Smooth muscle cell (in vitro differentiated cells): ENCODE results near the gene MAIP1. TPM values are rescaled to one million over a fixed set of nuclear protein-coding genes. Genes with fewer than 3 reads are reported as not detected.

ENCODE experiments used
- DNase-seq: peaks from one replicate; lab custom pipeline; 2025; ENCODE audit not compliant: unreplicated experiment; lab: John Stamatoyannopoulos, UW
- H2AFZ ChIP-seq: fragments of 200-600 bp; sonication (generic); 2 replicates; pipeline ENCODE4 v1.6.0; 2016; ENCODE audit warnings: antibody characterized with exemption, low read depth, mild to moderate bottlenecking
- H3F3A ChIP-seq: fragments of 200-600 bp; sonication (generic); 2 replicates; pipeline ENCODE4 v1.6.0; 2017; ENCODE audit warnings: antibody characterized with exemption, low read depth
- H3K27ac ChIP-seq: fragments of 200-600 bp; sonication (generic); 2 replicates; pipeline ENCODE4 v1.5.1; 2016; ENCODE audit warnings: low read depth, mild to moderate bottlenecking
- H3K27me3 ChIP-seq: fragments of 200-600 bp; sonication (generic); 2 replicates; pipeline ENCODE4 v1.6.1; 2016; ENCODE audit warnings: low read depth, mild to moderate bottlenecking
- H3K36me3 ChIP-seq: fragments of 200-600 bp; sonication (generic); 2 replicates; pipeline ENCODE4 v1.5.1; 2016; ENCODE audit warnings: low read depth
- H3K4me1 ChIP-seq: fragments of 200-600 bp; sonication (generic); 2 replicates; pipeline ENCODE4 v1.5.1; 2016; ENCODE audit warnings: low read depth
- H3K4me2 ChIP-seq: fragments of 200-600 bp; sonication (generic); 2 replicates; pipeline ENCODE4 v1.6.0; 2016; ENCODE audit warnings: mild to moderate bottlenecking
- H3K4me3 ChIP-seq: fragments of 200-600 bp; sonication (generic); 2 replicates; pipeline ENCODE4 v1.5.1; 2016; ENCODE audit warnings: mild to moderate bottlenecking
- H3K79me2 ChIP-seq: fragments of 200-600 bp; sonication (generic); 2 replicates; pipeline ENCODE4 v1.6.0; 2016; ENCODE audit warnings: low read depth, mild to moderate bottlenecking
- H3K9ac ChIP-seq: fragments of 200-600 bp; sonication (generic); 2 replicates; pipeline ENCODE4 v1.6.0; 2016; ENCODE audit warnings: low read depth
- H3K9me3 ChIP-seq: fragments of 200-600 bp; sonication (generic); replicated peaks from 2 replicates; pipeline ENCODE4 v1.5.1; 2016; ENCODE audit warnings: low read depth
- H4K20me1 ChIP-seq: fragments of 200-600 bp; sonication (generic); 2 replicates; pipeline ENCODE4 v1.6.0; 2016; ENCODE audit warnings: low read depth
- WGBS: methylation state at CpG from one replicate; pipeline ENCODE4 v1.1.7; 2016; ENCODE audit warnings: low lambda C conversion rate; 5-methylcytosine and 5-hydroxymethylcytosine counted together
- polyA plus RNA-seq: library from polyadenylated mRNA; unstranded; fragments of >200 nt; fragmentation: Nextera tagmentation; extraction: Ambion mirVana; gene quantifications from 2 replicates; pipeline ENCODE4 v1.2.1, GENCODE V29; 2016
- total RNA-seq: library from RNA; depleted of rRNA; stranded (reverse); fragments of >200 nt; gene quantifications from 2 replicates; pipeline ENCODE4 v1.2.3, GENCODE V29; 2014
- TF ChIP-seq, protein P1 (sequence below): fragments of 200-600 bp; sonication (generic); IDR thresholded peaks from 2 replicates; pipeline ENCODE4 v1.5.1; 2017; ENCODE audit warnings: borderline replicate concordance, mild to moderate bottlenecking, antibody characterized with exemption; ENCODE audit not compliant: insufficient read depth, poor library complexity, severe bottlenecking

The MAIP1 gene
- total and polyA plus RNA-seq, 2 experiments from 2014 or later: 15.0 to 133 TPM

DNA sequence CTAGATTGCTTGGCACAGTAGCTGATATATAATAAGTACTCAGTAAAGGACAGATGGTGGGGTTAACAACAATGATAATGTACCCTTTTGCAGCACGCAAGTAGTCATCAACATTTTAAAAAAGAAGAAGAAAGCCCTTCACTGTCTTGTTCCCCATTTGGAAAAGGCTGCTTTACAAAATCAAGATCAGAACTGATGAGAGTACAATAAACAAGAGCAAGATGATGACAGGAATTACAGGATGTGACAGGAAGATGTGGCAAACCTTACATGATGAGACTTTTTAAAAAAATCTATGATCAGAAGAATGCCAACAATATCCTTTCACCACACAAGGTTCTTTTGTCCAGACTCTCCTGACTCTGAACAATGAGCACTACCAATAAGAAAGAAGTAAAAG lies 9.2 kb upstream of the MAIP1 start:
- H3K36me3 ChIP-seq: no peaks in the 10 kb centered on the region
- TF ChIP-seq, protein P1, sequence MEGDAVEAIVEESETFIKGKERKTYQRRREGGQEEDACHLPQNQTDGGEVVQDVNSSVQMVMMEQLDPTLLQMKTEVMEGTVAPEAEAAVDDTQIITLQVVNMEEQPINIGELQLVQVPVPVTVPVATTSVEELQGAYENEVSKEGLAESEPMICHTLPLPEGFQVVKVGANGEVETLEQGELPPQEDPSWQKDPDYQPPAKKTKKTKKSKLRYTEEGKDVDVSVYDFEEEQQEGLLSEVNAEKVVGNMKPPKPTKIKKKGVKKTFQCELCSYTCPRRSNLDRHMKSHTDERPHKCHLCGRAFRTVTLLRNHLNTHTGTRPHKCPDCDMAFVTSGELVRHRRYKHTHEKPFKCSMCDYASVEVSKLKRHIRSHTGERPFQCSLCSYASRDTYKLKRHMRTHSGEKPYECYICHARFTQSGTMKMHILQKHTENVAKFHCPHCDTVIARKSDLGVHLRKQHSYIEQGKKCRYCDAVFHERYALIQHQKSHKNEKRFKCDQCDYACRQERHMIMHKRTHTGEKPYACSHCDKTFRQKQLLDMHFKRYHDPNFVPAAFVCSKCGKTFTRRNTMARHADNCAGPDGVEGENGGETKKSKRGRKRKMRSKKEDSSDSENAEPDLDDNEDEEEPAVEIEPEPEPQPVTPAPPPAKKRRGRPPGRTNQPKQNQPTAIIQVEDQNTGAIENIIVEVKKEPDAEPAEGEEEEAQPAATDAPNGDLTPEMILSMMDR: no peak
- H3K27me3 ChIP-seq: no peaks in the 10 kb centered on the region
- H4K20me1 ChIP-seq: peaks cover 36% of the 10 kb centered on the region
- H3K9me3 ChIP-seq: no peaks in the 10 kb centered on the region
- H3K4me2 ChIP-seq: no peak overlapping the region
- no peak overlapping the region for H2AFZ ChIP-seq
- no peak overlapping the region for H3K27ac ChIP-seq
- H3K9ac ChIP-seq: no peak overlapping the region
- H3K79me2 ChIP-seq: peaks cover 14% of the 10 kb centered on the region
- no peaks in the 10 kb centered on the region for H3F3A ChIP-seq
- no peak for DNase-seq
- H3K4me1 ChIP-seq: no peaks in the 10 kb centered on the region
- H3K4me3 ChIP-seq: no peak overlapping the region
- WGBS: 100% methylated on average over 1 of the region's 1 CpG

DNA sequence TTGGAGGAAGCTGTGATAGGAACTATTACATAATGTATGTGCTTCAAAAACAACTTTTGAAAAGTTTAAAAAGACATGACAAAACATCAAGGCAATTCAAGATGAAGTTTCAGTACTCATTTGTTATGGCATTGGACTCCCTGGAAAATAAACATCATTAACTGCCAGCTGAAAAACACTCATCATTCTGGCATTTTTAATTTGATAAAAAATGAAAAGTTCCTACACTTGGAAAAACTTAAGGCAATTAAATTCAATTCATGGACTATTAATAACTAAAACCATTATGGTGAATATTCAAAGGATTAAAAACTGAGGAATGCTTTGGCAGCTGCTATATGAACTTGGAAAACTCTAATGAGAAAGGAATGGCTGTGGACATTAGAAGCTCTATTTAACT lies 8.5 kb upstream of the MAIP1 start:
- Histone ChIP-seq H3K36me3 (no peaks in the 10 kb centered on the region), H3K79me2 (peaks cover 19% of the 10 kb centered on the region), H3K4me3 (no peak overlapping the region), H3K27me3 (no peaks in the 10 kb centered on the region), H3K9ac (no peak overlapping the region), H3F3A (no peaks in the 10 kb centered on the region), H2AFZ (no peak overlapping the region), H3K4me2 (no peak overlapping the region), H3K4me1 (no peaks in the 10 kb centered on the region), H3K9me3 (no peaks in the 10 kb centered on the region), H3K27ac (no peak overlapping the region), H4K20me1 (peaks cover 29% of the 10 kb centered on the region)
- DNase-seq: no peak
- TF ChIP-seq, protein P1: no peak

DNA sequence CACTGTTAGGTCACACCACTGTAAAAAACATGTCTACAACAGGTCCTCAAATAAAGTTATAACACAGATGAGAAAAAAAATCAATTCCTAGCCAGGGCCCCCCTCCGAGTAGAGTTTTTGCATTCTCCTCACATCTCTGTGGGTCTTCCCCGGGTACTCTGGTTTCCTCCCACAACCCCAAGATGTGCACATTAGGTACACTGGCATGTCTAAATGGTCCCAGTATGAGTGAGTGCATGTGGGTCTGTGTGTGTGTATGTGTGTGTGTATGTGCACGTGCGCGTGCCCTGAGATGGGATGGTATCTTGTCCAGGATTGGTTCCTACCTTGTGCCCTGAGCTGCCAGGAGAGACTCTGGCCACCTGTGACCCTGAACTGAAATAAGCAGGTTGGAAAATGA lies 5.0 kb upstream of the MAIP1 start:
- no peak overlapping the region for H3K9ac ChIP-seq
- peaks cover 49% of the 10 kb centered on the region for H3K79me2 ChIP-seq
- TF ChIP-seq, protein P1: no peak
- H3F3A ChIP-seq: no peaks in the 10 kb centered on the region
- H3K36me3 ChIP-seq: no peaks in the 10 kb centered on the region
- H3K4me1 ChIP-seq: peaks cover 6% of the 10 kb centered on the region
- no peaks in the 10 kb centered on the region for H3K9me3 ChIP-seq
- no peak for DNase-seq
- peaks cover 39% of the 10 kb centered on the region for H4K20me1 ChIP-seq
- no peak overlapping the region for H2AFZ ChIP-seq
- H3K27me3 ChIP-seq: no peaks in the 10 kb centered on the region
- H3K4me2 ChIP-seq: no peak overlapping the region
- no peak overlapping the region for H3K4me3 ChIP-seq
- 98% methylated on average over 5 of the region's 5 CpGs for WGBS
- H3K27ac ChIP-seq: no peak overlapping the region

DNA sequence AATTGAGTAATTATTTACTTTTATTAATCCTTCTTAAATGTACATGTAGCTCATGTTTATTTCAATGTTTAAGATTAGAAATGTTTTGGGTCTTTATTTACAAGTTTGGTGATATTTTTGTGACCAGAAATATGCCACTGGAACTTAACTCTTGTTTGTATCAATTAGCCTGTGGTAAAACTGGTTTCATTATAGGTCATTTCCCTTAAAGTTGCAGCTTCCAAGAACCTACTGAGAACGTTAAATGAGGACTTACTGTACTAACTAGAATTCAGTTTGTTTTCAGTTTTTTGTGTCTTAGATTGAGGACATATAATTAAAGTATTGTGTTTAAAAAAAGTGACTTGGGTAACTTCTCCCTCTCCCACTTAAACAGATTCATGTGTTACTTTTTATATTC lies 4.4 kb upstream of the MAIP1 start:
- Histone ChIP-seq H3F3A (no peaks in the 10 kb centered on the region), H3K9ac (no peak overlapping the region), H3K4me2 (no peak overlapping the region), H3K79me2 (peaks cover 52% of the 10 kb centered on the region), H3K27me3 (no peaks in the 10 kb centered on the region), H4K20me1 (peaks cover 39% of the 10 kb centered on the region), H3K36me3 (no peaks in the 10 kb centered on the region), H3K9me3 (no peaks in the 10 kb centered on the region), H3K4me3 (no peak overlapping the region), H3K27ac (no peak overlapping the region), H3K4me1 (peaks cover 6% of the 10 kb centered on the region), H2AFZ (no peak overlapping the region)
- DNase-seq: no peak
- TF ChIP-seq, protein P1: no peak
- 83% methylated on average over 1 of the region's 1 CpG for WGBS
